GM12873 (cell line): ENCODE data around the gene LACTB.

Source experiments
- TF ChIP-seq, protein P1 (sequence below): IDR thresholded peaks from 2 replicates; pipeline ENCODE4 v1.5.1; 2012; ENCODE audit warnings: low read depth, mild to moderate bottlenecking, moderate library complexity, low read length, control low read depth; ENCODE audit not compliant: insufficient read depth; ENCODE audit errors: missing control alignments

Gene LACTB, protein sequence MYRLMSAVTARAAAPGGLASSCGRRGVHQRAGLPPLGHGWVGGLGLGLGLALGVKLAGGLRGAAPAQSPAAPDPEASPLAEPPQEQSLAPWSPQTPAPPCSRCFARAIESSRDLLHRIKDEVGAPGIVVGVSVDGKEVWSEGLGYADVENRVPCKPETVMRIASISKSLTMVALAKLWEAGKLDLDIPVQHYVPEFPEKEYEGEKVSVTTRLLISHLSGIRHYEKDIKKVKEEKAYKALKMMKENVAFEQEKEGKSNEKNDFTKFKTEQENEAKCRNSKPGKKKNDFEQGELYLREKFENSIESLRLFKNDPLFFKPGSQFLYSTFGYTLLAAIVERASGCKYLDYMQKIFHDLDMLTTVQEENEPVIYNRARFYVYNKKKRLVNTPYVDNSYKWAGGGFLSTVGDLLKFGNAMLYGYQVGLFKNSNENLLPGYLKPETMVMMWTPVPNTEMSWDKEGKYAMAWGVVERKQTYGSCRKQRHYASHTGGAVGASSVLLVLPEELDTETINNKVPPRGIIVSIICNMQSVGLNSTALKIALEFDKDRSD

GRCh38 chr15:63121382-63122001 lies at the start of gene LACTB:
TSS of gene LACTB (plus strand) at chr15:63121861. CDS start at chr15:63121872, 11 bp downstream.
- TF ChIP-seq, protein P1, sequence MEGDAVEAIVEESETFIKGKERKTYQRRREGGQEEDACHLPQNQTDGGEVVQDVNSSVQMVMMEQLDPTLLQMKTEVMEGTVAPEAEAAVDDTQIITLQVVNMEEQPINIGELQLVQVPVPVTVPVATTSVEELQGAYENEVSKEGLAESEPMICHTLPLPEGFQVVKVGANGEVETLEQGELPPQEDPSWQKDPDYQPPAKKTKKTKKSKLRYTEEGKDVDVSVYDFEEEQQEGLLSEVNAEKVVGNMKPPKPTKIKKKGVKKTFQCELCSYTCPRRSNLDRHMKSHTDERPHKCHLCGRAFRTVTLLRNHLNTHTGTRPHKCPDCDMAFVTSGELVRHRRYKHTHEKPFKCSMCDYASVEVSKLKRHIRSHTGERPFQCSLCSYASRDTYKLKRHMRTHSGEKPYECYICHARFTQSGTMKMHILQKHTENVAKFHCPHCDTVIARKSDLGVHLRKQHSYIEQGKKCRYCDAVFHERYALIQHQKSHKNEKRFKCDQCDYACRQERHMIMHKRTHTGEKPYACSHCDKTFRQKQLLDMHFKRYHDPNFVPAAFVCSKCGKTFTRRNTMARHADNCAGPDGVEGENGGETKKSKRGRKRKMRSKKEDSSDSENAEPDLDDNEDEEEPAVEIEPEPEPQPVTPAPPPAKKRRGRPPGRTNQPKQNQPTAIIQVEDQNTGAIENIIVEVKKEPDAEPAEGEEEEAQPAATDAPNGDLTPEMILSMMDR = no peak

- TF ChIP-seq, protein P1 = no peak
These were observed 49.5 kb upstream of the LACTB start for GRCh38 chr15:63072023-63072650.

GRCh38 chr15:63072809-63073277 lies 48.8 kb upstream of the LACTB start:
- TF ChIP-seq, protein P1 = no peak

GRCh38 chr15:63073497-63074172 lies 48.0 kb upstream of the LACTB start:
- TF ChIP-seq, protein P1 = no peak

DNA sequence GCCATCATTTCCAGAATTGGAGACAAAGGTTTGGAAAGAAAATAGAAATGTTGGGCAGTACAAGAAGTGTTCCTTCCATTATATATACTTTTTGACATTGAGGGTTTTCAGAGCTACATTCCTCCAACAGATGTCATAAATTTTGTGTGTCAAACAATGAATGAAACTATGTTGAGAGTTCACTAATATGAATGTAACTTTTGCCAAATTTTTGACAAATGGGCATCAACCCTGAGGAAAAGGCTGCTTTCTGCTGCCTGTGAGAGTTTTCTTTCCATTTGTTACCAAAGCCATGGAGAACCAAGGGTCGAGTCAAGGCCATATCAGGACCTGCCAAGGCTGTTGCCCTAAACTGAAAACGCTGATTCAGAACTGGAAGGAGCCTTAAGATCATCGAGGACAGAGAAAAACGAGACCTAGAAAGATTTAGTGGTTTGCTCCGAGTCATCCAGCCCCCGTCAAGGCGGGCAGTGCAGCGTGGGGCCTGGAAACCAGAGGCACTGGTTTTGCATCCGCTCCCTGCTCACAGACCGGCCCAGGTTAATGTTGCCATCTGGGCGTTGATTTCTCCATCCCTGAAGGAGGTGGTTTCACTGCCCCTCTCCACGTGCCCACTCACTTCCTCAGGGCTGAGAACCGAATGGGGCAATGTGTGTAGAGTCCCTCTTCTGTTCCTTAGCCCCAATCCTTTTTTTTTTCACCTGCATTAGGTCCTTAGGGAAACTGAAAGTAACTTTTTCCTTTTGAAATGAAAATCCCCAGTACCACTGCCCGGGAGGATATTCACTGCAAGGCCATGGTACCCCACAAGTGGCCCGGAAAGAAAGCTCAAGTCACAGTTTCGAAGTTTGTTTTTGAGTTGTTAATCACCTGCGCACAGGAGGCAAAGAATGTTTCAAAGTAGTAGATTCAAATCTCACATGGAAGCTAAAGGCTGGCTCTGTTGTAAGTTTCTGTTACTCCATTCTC lies 46.4 kb upstream of the LACTB start:
- TF ChIP-seq, protein P1 = no peak

GRCh38 chr15:63075984-63076713 lies 45.5 kb upstream of the LACTB start:
- TF ChIP-seq, protein P1 = no peak
